Uterus (tissue), 2 donors: ENCODE measurements around the gene CD300H.

ENCODE experiments used
- CTCF ChIP-seq, 4 experiments: fragments of 200-600 bp in 2 of 4; fragments of 450-650 bp in 2 of 4; sonication (generic) in 2 of 4; IDR thresholded peaks; one replicate each; pipeline ENCODE4 v1.5.1; 2016 to 2019; ENCODE audit warnings: antibody characterized with exemption in 4 of 4, mild to moderate bottlenecking in 2 of 4, moderate library complexity in 1 of 4
- POLR2A ChIP-seq, 2 donors: fragments of 450-650 bp; IDR thresholded peaks; one replicate each; pipeline ENCODE4 v1.6.1; 2016; ENCODE audit warnings: antibody characterized with exemption in 2 of 2, mild to moderate bottlenecking in 1 of 2, moderate library complexity in 1 of 2

DNA sequence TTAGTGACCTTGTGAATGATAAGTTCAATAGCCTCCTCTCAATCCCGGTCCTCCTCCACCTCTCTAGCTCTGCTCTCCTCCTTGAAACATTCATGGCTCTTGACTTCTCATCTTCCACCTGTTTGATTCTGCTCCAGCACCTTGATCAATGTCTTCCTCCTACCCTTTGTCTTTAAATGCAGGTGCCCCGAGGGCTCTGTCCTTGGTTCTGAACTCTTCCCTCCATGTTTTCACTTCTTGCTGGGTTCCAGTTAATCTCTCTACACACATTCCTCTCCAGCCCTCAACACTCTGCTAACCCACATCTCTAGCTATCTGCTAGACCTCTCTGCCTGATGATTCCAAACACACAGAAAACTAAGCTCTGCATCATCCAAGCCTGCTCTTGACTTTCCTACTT lies 42.8 kb upstream of the CD300H start:
- TF ChIP-seq CTCF (IDR thresholded peaks at IDR 0.05) (no peak), POLR2A (IDR thresholded peaks at IDR 0.05) (no peak)
